HG03097 (cell line): ENCODE measurements around the gene LPCAT1.
"Not testable (repeated sequence)": the region's sequence is repeated elsewhere in the genome, so short reads cannot be mapped to it uniquely, and the experiment has no call there.

ENCODE experiments used
- ATAC-seq: cut with Tn5 transposase; IDR thresholded peaks from one replicate; pipeline ENCODE4 v1.9.1; 2021; ENCODE audit not compliant: unreplicated experiment, low FRiP score

LPCAT1 gene

DNA sequence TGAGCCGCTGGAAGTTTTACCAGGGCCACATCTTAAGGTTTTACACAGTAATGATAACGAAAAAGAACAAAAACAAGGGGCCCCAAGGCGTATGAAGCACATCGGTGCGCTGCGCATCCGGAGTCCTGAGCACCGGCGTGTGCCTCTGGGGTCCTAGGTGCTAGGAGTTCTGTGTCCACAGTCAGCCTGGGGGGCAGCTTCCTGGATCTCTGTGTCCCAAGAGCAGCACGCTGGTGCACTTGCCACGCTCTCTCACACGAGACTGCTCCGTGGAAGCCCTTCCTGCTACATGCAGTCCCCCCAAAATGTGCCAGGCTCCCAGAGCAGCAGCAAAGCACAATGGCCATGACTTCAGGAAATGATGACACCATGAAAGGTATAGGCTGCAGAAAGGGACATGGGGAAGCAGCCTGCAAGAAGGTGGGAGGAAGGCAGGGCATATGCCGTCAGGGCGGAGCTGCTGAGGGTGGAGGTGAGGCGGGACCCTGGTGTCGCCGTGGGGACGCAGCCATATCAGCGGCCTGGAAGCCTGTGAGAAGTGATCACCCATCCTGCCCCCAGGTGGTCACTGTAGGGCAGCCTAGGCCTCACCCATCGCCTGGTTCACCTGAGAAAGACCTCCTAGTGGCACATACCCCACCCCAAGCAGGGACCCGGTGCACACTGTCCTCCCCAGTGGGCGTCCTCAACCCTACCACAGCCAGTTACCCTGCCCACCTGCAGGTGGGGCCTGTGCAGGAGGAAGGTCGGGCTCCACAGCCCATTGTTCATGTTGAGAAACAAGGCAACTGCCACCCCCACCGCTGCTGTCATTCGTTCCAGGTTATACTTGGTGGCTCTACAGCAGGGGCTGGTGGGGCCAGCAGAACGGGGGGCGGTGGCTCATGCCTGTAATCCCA is 54.9 kb downstream of the LPCAT1 start:
- no peak for ATAC-seq

DNA sequence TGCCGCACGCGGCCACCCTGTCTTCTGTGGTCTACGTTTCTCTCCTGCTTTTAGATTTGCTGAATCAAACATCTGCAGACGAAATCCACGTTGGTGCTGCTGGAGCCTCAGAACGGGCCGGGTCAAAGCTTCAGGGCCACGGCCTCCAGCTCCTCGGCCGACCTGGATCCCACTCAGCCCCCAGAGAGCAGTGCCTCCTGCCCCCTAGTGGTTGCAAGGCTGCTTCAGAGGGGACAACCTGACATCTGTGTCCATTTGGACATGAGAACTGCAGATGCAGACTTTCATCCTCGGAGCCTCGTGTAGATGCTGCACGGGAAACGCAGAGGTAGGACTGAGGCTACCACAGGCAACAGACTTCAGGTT is 55.5 kb downstream of the LPCAT1 start:
- ATAC-seq = no peak

DNA sequence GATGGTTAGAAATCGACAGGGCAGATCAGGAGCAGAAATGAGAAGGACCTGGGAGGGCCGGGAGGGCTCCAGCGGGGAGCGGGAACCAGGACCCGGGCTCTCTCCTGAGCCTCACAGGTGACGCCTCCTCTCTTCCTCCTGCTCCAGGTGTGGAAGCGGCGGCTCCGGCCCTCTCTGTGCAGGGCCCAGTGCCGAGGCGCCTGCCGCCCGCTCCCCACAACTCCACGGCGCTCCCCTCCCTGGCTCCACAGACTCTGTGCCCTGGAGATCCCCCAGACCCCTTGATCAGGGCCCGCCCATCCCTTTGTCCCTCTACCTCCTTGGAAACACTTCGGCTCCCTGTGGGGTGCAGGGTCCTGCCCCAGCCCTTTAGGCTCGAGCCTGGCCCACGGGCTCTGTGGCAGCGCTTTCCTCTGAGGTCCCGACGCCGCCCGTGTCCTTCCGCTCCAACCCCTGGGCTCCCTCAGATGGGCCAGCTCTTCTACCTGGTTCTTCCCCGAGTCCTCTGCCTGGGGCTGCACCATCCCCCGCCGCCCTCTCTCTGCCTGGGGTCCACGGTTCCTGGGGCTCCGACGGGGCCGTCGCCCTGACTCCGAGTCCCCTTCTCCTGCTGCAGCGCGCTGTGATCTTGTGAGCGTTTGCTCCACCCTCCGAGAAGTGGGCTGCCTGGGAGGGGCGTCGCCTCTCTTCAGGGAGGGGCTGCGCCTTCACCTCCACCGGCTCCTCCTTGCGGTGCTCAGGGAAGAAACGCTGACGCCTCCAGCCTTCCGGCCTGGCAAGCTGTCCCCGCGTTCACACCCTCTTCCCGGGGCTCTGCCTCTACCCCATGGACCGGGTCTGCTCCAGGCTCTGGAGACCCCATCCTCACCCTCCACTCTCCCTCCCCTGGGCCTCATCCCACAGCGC is 56.2 kb downstream of the LPCAT1 start:
- no peak for ATAC-seq

DNA sequence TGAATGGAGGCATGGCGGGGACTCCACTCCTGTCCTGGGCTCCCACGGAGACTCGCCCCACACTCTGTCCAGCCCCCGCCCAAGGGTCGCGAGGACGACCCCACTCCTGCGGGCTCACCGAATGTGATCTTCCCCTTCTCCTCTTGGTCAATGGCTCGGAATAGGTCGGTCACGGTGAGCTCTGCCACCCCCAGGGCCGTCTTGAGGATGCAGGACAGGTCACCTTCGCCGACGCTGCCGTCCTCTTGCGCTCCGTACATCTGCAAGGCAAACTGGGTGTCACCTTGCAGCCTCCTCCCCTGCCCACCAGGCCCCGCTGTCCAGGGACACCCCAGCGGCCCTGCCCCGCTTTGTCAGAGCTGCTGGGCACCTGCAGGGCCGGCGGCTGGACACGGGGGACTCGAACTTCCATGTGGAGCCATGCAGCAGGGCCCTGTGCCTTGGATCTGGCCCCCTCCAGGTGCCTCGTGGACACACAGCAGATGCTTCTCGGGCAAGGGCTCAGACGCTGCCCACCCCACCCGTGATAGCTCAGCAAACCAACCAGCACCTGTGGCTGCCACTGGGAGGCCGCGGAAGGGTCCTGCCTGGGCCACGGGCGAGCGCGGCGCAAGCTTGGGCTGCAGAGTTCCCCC is 57.0 kb downstream of the LPCAT1 start:
- no peak for ATAC-seq

DNA sequence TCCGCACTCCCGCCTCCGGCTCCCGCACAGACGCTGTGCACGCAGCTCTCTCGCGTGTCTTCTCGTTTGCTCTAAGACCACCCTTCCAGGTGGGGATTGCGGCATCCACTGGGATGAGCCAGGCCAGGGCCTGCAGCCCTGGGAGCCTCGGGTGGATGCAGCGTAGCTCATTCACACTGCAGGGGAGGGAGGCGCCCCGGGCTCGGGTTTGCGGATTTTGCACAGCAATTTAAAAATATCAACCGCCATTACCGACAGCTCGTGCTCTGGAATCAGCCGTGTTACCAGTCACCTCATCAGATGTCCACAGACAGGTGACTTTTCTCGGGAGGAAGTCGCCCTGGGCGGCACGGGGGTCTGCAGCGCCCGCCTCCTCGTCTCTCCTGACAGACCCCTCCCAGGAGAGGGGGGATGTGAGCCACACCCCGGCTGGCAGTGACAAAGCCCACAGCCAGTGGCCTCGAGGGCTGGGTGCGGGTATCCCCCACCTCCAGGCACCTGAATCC is 57.7 kb downstream of the LPCAT1 start:
- ATAC-seq = no peak

DNA sequence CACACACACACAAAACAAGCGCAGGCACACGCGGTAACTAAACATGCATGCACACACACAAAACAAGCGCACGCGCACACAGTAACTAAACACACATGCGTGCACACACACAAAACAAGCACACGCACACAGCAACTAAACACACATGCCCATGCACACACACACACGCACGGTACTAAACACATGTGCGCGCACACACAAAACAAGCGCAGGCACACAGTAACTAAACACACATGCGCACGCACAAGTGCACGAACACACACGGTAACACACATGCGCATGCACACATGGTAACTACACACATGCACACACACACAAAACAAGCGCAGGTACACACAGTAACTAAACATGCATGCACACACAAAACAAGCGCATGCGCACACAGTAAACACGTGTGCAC is 58.6 kb downstream of the LPCAT1 start:
- no peak for ATAC-seq

DNA sequence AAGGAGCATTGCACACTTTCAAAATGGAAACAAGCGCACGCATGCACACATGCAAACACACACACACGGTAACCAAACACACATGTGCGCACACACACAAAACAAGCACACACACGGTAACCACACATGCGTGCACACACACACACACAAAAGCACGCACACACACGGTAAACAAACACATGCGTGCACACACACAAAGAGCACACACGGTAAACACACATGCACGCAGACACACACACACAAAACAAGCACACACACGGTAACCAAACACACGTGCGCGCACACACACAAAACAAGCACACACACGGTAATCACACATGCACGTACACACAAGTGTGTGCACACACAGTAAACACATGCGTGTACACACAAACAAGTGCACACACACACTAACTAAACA is 59.2 kb downstream of the LPCAT1 start:
- ATAC-seq = no peak

DNA sequence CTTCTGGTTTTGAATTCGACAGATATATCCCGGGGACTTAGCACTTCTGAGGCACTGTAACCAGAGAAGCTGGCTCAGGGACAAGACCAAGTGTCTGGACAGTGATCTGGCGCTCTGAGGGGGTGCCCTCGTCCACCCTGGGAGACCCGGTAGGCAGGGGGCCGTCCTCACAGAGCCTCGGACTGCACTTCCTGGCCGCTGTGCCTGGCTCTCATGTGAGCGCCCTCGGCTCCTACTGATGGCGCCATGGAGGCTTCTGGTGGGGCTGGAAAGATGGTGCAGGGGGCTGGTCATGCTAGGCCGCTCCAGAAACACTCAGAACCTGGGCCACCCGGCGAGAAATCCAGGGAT is 59.7 kb downstream of the LPCAT1 start:
- no peak for ATAC-seq

DNA sequence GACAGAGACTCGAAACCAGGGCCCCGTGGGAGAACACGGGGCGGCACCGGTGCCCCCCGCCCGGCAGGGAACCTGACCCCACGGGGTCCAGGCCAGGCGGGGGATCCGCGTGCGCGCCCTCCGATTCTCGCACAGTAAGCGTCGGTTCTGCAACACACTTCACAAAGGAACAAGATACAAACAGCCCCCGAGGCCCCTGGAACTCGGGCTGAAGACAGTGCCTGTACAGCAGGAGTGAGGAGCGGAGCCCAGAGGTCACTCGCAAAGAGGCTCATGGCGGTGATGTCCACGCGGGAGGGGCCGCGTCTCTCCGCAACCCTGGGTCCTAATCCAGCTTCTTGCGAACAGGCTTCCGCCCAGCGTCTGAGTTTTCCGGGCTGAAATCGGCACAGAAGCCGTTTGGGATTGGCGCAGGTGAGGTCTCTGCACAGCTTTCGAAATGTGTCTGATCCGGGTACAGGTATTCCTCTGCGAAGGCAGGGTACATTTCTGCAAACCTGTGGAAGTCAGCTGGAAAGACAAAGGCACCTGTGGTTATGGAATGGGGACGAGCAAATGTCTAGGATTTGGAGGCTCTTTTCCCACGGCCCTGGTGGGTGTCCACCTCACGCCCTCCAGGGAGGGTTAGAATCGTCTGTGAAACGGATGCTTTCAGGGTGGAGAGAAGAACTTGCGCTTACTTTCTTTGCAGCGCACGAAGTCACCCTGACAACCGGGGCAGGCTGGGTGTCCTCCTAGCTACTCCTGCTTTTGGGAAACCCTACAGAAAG is 60.2 kb downstream of the LPCAT1 start:
- ATAC-seq = no peak

DNA sequence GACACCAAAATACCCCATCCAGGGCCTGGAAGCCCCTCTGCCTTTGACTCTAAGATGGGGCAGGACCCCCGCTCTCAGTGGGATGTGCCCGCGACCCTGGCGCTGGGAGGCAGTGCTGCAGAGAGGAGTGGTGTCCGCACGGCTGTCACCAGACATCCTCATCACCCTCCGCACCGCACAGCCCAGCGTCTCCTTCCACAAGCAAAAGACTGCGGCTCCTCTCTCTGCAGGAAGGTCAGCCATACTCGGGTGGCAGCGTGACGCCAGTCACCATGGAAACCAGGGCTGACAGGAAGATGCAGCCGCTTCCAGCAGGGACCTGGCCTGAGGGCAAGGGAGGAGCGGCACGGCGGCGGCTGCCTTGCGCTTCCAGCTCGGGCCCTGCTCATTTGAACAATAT is 61.4 kb downstream of the LPCAT1 start:
- ATAC-seq = no peak

DNA sequence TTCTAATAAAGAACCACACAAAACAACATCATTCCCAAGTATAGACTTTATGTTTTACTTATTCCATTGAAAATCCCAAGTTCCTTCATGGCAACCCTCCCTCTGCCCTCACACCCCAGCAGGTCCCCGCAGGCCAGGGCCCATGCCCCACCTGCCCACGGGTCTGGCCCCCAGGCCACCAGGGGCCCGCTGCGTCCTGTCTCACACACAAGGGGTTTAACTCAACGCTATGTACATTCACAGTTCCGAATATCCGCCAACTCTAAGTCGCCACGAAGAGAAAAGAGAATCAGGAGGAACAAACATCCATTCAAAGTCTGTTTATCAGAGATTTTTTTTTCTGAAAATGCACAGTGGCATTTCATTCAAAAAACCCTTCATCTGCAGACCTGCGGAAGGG is 62.4 kb downstream of the LPCAT1 start:
- ATAC-seq = no peak

DNA sequence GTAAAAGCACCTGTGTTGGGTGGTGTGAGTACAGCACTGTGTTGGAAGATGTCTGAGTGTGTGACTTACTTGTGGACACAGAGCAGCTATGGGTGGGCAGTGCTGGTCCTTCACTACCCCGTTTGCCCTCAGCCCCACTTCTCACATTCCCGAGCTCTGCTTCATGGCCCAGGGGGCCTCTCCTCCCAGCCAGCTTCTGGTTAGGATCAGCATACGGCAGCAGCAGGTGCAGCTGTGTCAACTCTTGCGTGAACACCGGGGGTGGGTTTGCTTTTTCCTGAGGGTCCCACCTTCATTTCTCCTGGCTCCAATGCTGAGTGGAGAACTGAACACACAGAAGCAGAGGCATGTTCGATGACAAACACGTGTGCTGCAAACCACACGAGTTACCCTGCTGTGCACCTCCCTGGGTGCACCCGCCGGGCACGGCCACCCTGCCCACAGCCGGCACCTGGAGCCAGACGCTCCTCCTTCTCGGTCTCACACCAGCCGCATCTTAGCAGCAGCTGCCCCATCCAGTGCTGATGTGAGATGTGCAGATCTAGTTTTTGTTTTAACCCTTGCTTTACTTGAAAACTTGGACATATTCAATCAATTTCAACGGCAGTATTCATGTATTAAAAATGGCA is 63.6 kb downstream of the LPCAT1 start:
- no peak for ATAC-seq

DNA sequence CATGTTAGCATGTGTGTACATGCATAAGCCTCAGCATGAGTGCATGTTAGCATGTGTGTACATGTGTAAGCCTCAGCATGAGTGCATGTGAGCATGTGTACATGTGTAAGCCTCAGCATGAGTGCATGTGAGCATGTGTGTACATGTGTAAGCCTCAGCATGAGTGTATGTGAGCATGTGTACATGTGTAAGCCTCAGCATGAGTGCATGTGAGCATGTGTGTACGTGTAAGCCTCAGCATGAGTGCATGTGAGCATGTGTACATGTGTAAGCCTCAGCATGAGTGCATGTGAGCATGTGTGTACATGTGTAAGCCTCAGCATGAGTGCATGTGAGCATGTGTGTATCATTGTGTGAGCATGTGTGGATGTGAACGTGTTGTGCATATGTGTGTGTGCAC is 64.3 kb downstream of the LPCAT1 start:
- ATAC-seq = not testable (repeated sequence)

DNA sequence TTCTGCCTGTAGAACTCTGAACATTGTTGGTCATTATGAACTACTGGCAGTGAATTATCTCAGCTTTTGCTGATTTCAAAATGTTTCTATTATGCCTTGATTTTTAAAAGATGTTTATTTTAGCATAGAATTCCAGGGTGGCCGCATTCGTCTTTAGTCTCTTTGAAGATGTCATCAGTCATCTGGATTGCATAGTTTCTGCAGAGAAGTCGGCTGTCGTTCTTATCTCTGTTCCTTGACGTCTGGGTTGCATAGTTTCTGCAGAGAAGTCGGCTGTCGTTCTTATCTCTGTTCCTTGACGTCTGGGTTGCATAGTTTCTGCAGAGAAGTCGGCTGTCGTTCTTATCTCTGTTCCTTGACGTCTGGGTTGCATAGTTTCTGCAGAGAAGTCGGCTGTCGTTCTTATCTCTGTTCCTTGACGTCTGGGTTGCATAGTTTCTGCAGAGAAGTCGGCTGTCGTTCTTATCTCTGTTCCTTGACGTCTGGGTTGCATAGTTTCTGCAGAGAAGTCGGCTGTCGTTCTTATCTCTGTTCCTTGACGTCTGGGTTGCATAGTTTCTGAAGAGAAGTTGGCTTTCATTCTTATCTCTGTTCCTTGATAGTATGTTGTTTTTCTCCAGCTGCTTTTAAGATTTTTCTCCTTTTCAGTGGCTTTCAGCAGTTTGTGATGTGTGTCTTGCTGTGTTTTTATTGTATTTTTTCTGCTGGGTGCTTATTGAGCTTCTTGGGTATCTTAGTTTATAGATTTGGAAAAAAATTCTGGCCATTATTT is 67.5 kb downstream of the LPCAT1 start:
- not testable (repeated sequence) for ATAC-seq

DNA sequence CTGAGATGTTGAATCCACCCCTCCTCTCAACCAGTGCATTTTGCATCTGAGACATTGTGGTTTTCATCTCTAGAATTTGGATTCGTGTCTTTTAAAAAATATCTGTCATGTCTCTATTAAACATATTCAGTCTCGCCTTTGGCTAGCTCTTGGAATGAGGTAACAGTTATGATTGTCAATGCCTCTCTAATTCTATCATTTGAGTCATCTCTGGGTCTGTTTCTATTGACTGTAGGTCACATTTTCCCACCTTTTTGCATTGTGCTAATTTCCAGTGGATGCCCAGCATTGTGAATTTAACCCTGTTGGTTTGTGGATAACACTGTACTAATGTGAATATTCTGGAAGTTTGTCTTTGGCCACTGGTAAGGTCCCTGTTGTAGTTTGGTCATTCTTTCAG is 70.1 kb downstream of the LPCAT1 start:
- no peak for ATAC-seq

DNA sequence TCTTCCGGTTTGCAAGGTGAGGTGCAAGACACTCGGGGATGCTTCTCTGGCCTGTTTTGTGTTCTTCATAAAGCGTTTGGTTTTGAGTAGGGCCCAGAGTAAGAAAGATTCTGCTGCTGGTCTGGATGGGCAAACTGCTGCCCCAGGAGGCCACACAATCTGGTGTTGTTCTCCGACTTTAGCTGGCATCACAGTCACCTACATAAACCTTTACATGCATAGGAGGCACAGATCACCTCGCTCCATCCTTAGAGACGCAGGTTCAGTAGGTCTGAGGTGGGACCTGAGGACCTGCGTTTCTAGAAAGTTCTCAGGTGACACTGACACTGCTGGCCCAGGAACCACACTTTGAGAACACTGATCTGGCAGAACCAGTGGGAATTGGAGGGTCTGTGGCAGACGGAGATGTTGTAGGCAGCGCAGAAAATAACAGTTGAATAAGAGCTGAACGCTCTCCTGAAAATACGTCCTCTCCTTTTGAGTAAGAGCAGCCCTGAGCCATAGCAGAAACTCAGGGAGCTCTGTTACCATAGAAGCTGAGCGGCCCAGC is 74.6 kb downstream of the LPCAT1 start:
- ATAC-seq = no peak

DNA sequence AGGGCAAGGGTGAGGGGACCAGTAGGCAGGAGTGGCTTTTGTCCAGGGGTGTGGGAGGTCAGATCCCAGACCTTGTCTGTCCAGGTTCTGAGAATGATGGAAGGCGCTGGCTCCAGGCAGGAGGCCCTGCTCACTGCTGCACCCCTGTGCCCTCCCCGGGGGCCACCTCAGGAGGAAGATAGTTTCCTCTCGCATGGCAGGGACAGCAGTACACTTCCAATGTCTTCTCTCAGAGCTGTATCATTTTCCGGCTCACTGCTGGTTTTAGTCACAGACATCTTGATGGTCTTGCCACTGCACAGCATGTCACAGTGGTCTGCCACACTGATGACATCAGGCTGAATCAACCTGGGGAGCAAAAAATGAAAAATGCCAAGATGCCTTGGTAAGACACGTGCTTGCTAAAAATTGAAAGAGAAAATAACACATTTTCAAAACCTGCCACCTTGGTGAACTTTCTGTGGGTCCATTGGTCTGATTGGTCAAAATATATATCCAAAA is 75.2 kb downstream of the LPCAT1 start:
- ATAC-seq = no peak

DNA sequence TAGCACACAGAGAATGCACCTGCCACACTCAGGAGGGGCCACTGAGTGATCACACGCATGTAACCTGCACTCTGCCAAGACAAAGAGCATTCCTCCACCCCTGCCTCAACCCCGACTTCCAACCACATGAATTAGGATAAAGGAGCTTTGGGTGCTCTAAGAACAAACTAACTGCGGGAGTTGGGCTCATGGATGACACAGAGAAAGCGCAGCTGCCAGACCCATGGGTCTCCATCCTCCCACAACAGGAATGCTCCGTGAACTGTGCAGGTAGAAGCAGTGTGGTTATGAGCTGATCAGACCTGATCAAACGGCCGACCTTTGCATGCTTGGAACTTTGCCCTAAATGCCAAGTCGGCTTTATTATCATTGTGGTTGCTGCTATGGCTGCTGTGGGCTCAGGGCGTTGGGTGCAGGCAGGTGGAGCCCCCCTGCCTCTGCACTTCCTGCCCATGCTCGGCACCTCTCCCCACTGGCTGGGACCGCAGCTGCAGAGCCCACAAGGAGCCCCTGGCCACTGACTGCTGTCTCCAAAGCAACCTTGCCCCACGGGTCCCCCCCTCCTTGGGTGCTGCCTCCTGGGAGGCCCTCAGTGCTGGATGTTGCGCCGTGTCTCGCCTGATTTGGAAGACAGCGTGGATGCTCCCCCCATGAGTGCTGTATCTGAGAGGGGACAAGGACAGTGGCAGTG is 75.9 kb downstream of the LPCAT1 start:
- no peak for ATAC-seq
